MM.1S (cell line): ENCODE measurements around the gene STK17A.

Experiments
- EZH2phosphoT487 ChIP-seq: fragments of 300-600 bp; sonication (generic); IDR thresholded peaks from 2 replicates; pipeline ENCODE4 v1.6.1; 2018; ENCODE audit warnings: antibody characterized with exemption, low read length
- TF ChIP-seq, protein P1 (sequence below): fragments of 300-600 bp; sonication (generic); IDR thresholded peaks from 2 replicates; pipeline ENCODE4 v1.5.1; 2016; ENCODE audit warnings: antibody characterized with exemption, low read length, mixed read lengths

DNA sequence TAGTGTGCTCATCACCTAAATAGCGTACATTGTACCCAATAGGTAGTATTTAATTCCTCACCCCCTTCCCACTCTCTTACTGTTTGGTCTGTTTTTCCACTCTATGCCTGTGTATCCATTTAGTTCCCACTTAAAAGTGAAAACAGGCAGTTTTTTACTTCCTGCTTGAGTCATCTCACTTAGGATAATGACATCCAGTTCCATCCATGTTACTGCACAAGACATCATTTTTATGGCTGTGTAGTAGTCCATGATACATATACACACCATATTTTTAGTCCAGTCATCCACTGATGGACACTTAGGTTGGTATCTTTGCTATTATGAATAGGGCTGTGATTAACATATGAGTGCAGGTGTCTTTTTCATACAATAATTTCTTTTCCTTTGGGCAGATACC, 10.1 kb downstream of the STK17A start:
- TF ChIP-seq, protein P1, sequence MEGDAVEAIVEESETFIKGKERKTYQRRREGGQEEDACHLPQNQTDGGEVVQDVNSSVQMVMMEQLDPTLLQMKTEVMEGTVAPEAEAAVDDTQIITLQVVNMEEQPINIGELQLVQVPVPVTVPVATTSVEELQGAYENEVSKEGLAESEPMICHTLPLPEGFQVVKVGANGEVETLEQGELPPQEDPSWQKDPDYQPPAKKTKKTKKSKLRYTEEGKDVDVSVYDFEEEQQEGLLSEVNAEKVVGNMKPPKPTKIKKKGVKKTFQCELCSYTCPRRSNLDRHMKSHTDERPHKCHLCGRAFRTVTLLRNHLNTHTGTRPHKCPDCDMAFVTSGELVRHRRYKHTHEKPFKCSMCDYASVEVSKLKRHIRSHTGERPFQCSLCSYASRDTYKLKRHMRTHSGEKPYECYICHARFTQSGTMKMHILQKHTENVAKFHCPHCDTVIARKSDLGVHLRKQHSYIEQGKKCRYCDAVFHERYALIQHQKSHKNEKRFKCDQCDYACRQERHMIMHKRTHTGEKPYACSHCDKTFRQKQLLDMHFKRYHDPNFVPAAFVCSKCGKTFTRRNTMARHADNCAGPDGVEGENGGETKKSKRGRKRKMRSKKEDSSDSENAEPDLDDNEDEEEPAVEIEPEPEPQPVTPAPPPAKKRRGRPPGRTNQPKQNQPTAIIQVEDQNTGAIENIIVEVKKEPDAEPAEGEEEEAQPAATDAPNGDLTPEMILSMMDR, result no peak
- TF ChIP-seq EZH2phosphoT487, result no peak
